GM12878 (cell line): ENCODE data around the gene EXOC3L4.

ENCODE experiments used
- ATF7 ChIP-seq: fragments of 450-650 bp; IDR thresholded peaks from 2 replicates; pipeline ENCODE4 v1.6.1; 2016; ENCODE audit warnings: low read depth, mild to moderate bottlenecking
- BRCA1 ChIP-seq: IDR thresholded peaks from 2 replicates; pipeline ENCODE4 v1.6.1; 2011; ENCODE audit warnings: low read depth, low read length, improper control_type of control experiment
- CTCF ChIP-seq, 3 experiments: IDR thresholded peaks in 2 of 3; conservative IDR thresholded peaks in 1 of 3; 2 replicates each; pipeline ENCODE4 v1.5.1; 2011; ENCODE audit warnings: low read depth in 3 of 3, low read length in 3 of 3, mild to moderate bottlenecking in 3 of 3, control low read depth in 2 of 3, moderate library complexity in 2 of 3, inconsistent platforms in 1 of 3, mixed read lengths in 1 of 3; ENCODE audit not compliant: control insufficient read depth in 2 of 3, insufficient read depth in 1 of 3; ENCODE audit errors: extremely low read depth in 1 of 3
- EP300 ChIP-seq, 2 experiments: fragments of 150-350 bp in 1 of 2; IDR thresholded peaks; 2 replicates each; pipeline ENCODE4 v1.6.1; 2011 to 2012; ENCODE audit warnings: low read depth in 2 of 2, low read length in 2 of 2, borderline replicate concordance in 1 of 2, improper control_type of control experiment in 1 of 2, inconsistent platforms in 1 of 2; ENCODE audit not compliant: control insufficient read depth in 1 of 2
- EZH2 ChIP-seq: IDR thresholded peaks from 2 replicates; pipeline ENCODE4 v1.6.1; 2012; ENCODE audit warnings: low read depth, mild to moderate bottlenecking, control low read depth, inconsistent platforms, low read length, borderline replicate concordance; ENCODE audit not compliant: control insufficient read depth
- MAX ChIP-seq: IDR thresholded peaks from 2 replicates; pipeline ENCODE4 v1.6.1; 2012; ENCODE audit warnings: low read depth, low read length, improper control_type of control experiment
- NR2C2 ChIP-seq: IDR thresholded peaks from 2 replicates; pipeline ENCODE4 v1.6.1; 2011; ENCODE audit warnings: borderline replicate concordance, low read depth; ENCODE audit not compliant: control insufficient read depth, insufficient read length
- POLR2A ChIP-seq: IDR thresholded peaks from 2 replicates; pipeline ENCODE4 v1.6.1; 2011; ENCODE audit warnings: low read depth, mild to moderate bottlenecking, low read length
- POLR2AphosphoS2 ChIP-seq: IDR thresholded peaks from 2 replicates; pipeline ENCODE4 v1.6.1; 2011; ENCODE audit warnings: low read depth, mild to moderate bottlenecking, low read length, improper control_type of control experiment, moderate library complexity
- RELA ChIP-seq: fragments of 450-650 bp; IDR thresholded peaks from 2 replicates; pipeline ENCODE4 v1.8.0; 2014; ENCODE audit warnings: borderline replicate concordance; ENCODE audit not compliant: partially characterized antibody
- REST ChIP-seq: IDR thresholded peaks from 2 replicates; pipeline ENCODE4 v1.6.1; 2012; ENCODE audit warnings: mild to moderate bottlenecking, low read depth, low read length
- ZBTB33 ChIP-seq: fragments of 450-650 bp; IDR thresholded peaks from 2 replicates; pipeline ENCODE4 v1.6.1; 2017; ENCODE audit warnings: mild to moderate bottlenecking

- TF ChIP-seq CTCF (IDR thresholded peaks at IDR 0.05 in 2 of 3, conservative IDR thresholded peaks at IDR 0.05 in 1 of 3; ENCODE audit: control insufficient read depth in 2 of 3, extremely low read depth in 1 of 3, insufficient read depth in 1 of 3, low read depth in 3 of 3, low read length in 3 of 3) (peak; percentile 75 to 93 (median 86)), EP300 (IDR thresholded peaks at IDR 0.05; ENCODE audit: borderline replicate concordance in 1 of 2, control insufficient read depth in 1 of 2, low read depth in 2 of 2, low read length in 2 of 2) (no peak), RELA (no peak), POLR2A (no peak), REST (no peak), NR2C2 (no peak), EZH2 (no peak), ZBTB33 (no peak), POLR2AphosphoS2 (no peak), ATF7 (no peak), MAX (no peak), BRCA1 (no peak)
Observed at GRCh38 chr14:103078420-103078749, 16.1 kb upstream of the EXOC3L4 start.
